ENCODE data around the gene DBET.
"Not testable (repeated sequence)": the region's sequence is repeated elsewhere in the genome, so short reads cannot be mapped to it uniquely, and the experiment has no call there.

GRCh38 chr4:190068351-190068750 is 4.0 kb downstream of the DBET start:
- TF ChIP-seq POLR2A, CTCF, EP300 (IDR thresholded peaks at IDR 0.05): not testable (repeated sequence)

Measured in tibial nerve (tissue), 4 donors.